SU-DHL-6 (cell line): Measurements from ENCODE around the gene BRAT1.

Experiments
- H2AFZ ChIP-seq: fragments of 200-600 bp; sonication (generic); 2 replicates; pipeline ENCODE4 v1.6.1; 2014; ENCODE audit warnings: low read depth, mild to moderate bottlenecking, moderate library complexity, mixed read lengths, antibody characterized with exemption, low read length; ENCODE audit not compliant: severe bottlenecking
- H3F3A ChIP-seq: fragments of 200-600 bp; shearing (Covaris generic); 2 replicates; pipeline ENCODE4 v1.6.0; 2016; ENCODE audit warnings: antibody characterized with exemption, mild to moderate bottlenecking; ENCODE audit not compliant: insufficient read depth
- H3K27ac ChIP-seq: fragments of 200-600 bp; sonication (generic); 2 replicates; pipeline ENCODE4 v1.5.1; 2016; ENCODE audit warnings: low read depth, mild to moderate bottlenecking, low read length, moderate library complexity, mixed read lengths
- H3K27me3 ChIP-seq: fragments of 200-600 bp; sonication (generic), shearing (Covaris generic); 2 replicates; pipeline ENCODE4 v1.6.0; 2014; ENCODE audit warnings: mild to moderate bottlenecking, low read length
- H3K36me3 ChIP-seq: fragments of 200-600 bp; sonication (generic); 2 replicates; pipeline ENCODE4 v1.6.1; 2014; ENCODE audit warnings: mild to moderate bottlenecking, low read length, mixed read lengths
- H3K4me2 ChIP-seq: fragments of 300-600, 200-600 bp; shearing (Covaris generic), sonication (generic); 2 replicates; pipeline ENCODE4 v1.6.0; 2014; ENCODE audit warnings: low read length, low read depth, mild to moderate bottlenecking; ENCODE audit not compliant: poor library complexity, severe bottlenecking
- H3K4me3 ChIP-seq: fragments of 200-600 bp; sonication (generic); 2 replicates; pipeline ENCODE4 v1.5.1; 2014; ENCODE audit warnings: antibody characterized with exemption, low read length, mild to moderate bottlenecking, mixed read lengths; ENCODE audit not compliant: insufficient read depth, poor library complexity, severe bottlenecking
- H3K79me2 ChIP-seq: fragments of 200-600 bp; sonication (generic); 2 replicates; pipeline ENCODE4 v1.6.1; 2014; ENCODE audit warnings: mild to moderate bottlenecking, low read length, moderate library complexity; ENCODE audit not compliant: insufficient read depth
- H3K9ac ChIP-seq: fragments of 200-600 bp; sonication (generic); 2 replicates; pipeline ENCODE4 v1.7.0; 2014; ENCODE audit warnings: mild to moderate bottlenecking, low read length
- H3K9me2 ChIP-seq: fragments of 200-600 bp; sonication (generic); replicated peaks from 2 replicates; pipeline ENCODE4 v1.6.1; 2014; ENCODE audit warnings: low read length; ENCODE audit not compliant: insufficient read depth
- H3K9me3 ChIP-seq: fragments of 200-600 bp; sonication (generic); 2 replicates; pipeline ENCODE4 v1.6.1; 2014; ENCODE audit warnings: low read length, mixed read lengths; ENCODE audit not compliant: insufficient read depth
- H4K20me1 ChIP-seq: fragments of 200-600 bp; sonication (generic); 2 replicates; pipeline ENCODE4 v1.6.1; 2014; ENCODE audit warnings: low read depth, mild to moderate bottlenecking, antibody characterized with exemption, low read length, moderate library complexity, mixed read lengths
- CTCF ChIP-seq: fragments of 200-600 bp; sonication (generic); IDR thresholded peaks from one replicate; pipeline ENCODE4 v1.5.1; 2017; ENCODE audit warnings: antibody characterized with exemption, mild to moderate bottlenecking, low read length, moderate library complexity; ENCODE audit not compliant: insufficient read depth, poor library complexity, severe bottlenecking
- EZH2phosphoT487 ChIP-seq: fragments of 200-600 bp; sonication (generic), shearing (Covaris generic); conservative IDR thresholded peaks from 2 replicates; pipeline ENCODE4 v1.6.1; 2018; ENCODE audit warnings: mild to moderate bottlenecking, antibody characterized with exemption, low read length, moderate library complexity, mixed read lengths

Gene BRAT1

GRCh38 chr7:2542011-2542915, 13.1 kb downstream of the BRAT1 start:
- no peak overlapping the region for H3K27ac ChIP-seq
- no peak overlapping the region for H3K4me2 ChIP-seq
- no peaks in the 10 kb centered on the region for H3K27me3 ChIP-seq
- no peaks in the 10 kb centered on the region for H3K9me2 ChIP-seq
- H3K9ac ChIP-seq, result no peak overlapping the region
- no peak overlapping the region for H3K4me3 ChIP-seq
- no peak for TF ChIP-seq EZH2phosphoT487
- no peak for TF ChIP-seq CTCF
- H3K36me3 ChIP-seq, result no peaks in the 10 kb centered on the region
- no peak overlapping the region for H2AFZ ChIP-seq
- H3K9me3 ChIP-seq, result no peaks in the 10 kb centered on the region
- no peaks in the 10 kb centered on the region for H3F3A ChIP-seq
- no peaks in the 10 kb centered on the region for H4K20me1 ChIP-seq
- no peaks in the 10 kb centered on the region for H3K79me2 ChIP-seq

- no peak overlapping the region for H2AFZ ChIP-seq
- H3K27me3 ChIP-seq, result no peaks in the 10 kb centered on the region
- TF ChIP-seq CTCF, result no peak
- no peak for TF ChIP-seq EZH2phosphoT487
- H3K79me2 ChIP-seq, result no peaks in the 10 kb centered on the region
- no peaks in the 10 kb centered on the region for H3K9me2 ChIP-seq
- H3K36me3 ChIP-seq, result no peaks in the 10 kb centered on the region
- H3K4me2 ChIP-seq, result no peak overlapping the region
- H4K20me1 ChIP-seq, result no peaks in the 10 kb centered on the region
- H3K9me3 ChIP-seq, result no peaks in the 10 kb centered on the region
- H3K4me3 ChIP-seq, result no peak overlapping the region
- H3K27ac ChIP-seq, result no peak overlapping the region
- H3K9ac ChIP-seq, result no peak overlapping the region
- no peaks in the 10 kb centered on the region for H3F3A ChIP-seq
Measured at GRCh38 chr7:2541291-2542010, 13.9 kb downstream of the BRAT1 start.

- Histone ChIP-seq H3K79me2 (no peaks in the 10 kb centered on the region), H3K27me3 (no peaks in the 10 kb centered on the region), H3K4me2 (no peak overlapping the region), H3K4me3 (no peak overlapping the region), H4K20me1 (no peaks in the 10 kb centered on the region), H3K36me3 (no peaks in the 10 kb centered on the region), H3K9ac (no peak overlapping the region), H3F3A (no peaks in the 10 kb centered on the region), H3K9me2 (no peaks in the 10 kb centered on the region), H3K9me3 (no peaks in the 10 kb centered on the region), H3K27ac (no peak overlapping the region), H2AFZ (no peak overlapping the region)
- no peak for TF ChIP-seq CTCF
- TF ChIP-seq EZH2phosphoT487, result no peak
Measured at GRCh38 chr7:2540641-2541051, 14.7 kb downstream of the BRAT1 start.
